Tibial artery (tissue), 4 donors: ENCODE results near the gene GRM8.

ENCODE experiments used
- DNase-seq, 2 donors: peaks; one replicate each; pipeline ENCODE4 v3.0.0-alpha.2; 2019
- H3K27ac ChIP-seq, 2 donors: fragments of 200-600 bp; sonication (generic) in 1 of 2; 1 replicate in 1 of 2; 2 replicates in 1 of 2; pipeline ENCODE4 v1.5.1; 2018 to 2019; ENCODE audit warnings: mild to moderate bottlenecking in 1 of 2
- H3K27me3 ChIP-seq, 2 donors: fragments of 200-600 bp; sonication (generic) in 1 of 2; one replicate each; pipeline versions ENCODE4 v1.5.1 to v1.6.0; 2016 to 2019
- H3K36me3 ChIP-seq, 3 donors: fragments of 200-600 bp; sonication (generic) in 2 of 3; one replicate each; pipeline ENCODE4 v1.5.1; 2016 to 2019; ENCODE audit warnings: mild to moderate bottlenecking in 2 of 3
- H3K4me1 ChIP-seq, 4 donors: fragments of 200-600 bp; sonication (generic) in 2 of 4; 1 replicate in 3 of 4; 2 replicates in 1 of 4; pipeline ENCODE4 v1.5.1; 2016 to 2019
- H3K4me3 ChIP-seq, 2 donors: fragments of 200-600 bp; sonication (generic) in 1 of 2; 1 replicate in 1 of 2; 2 replicates in 1 of 2; pipeline ENCODE4 v1.5.1; 2018 to 2019; ENCODE audit warnings: mild to moderate bottlenecking in 2 of 2
- H3K9me3 ChIP-seq, 3 donors: fragments of 200-600 bp; sonication (generic) in 1 of 3; one replicate each; pipeline ENCODE4 v1.5.1; 2016 to 2019
- intact Hi-C: fragments of 100-400 bp; cut with DNase I; formaldehyde crosslinking; loops from one replicate; pipeline ENCODE4 v1.15.0; 2023; ENCODE audit warnings: low total_unique reads
- TF ChIP-seq, protein P1 (sequence below), 2 experiments: fragments of 200-600 bp in 1 of 2; fragments of 450-650 bp in 1 of 2; IDR thresholded peaks; one replicate each; pipeline ENCODE4 v1.5.1; 2017 to 2019; ENCODE audit warnings: antibody characterized with exemption in 2 of 2, mild to moderate bottlenecking in 1 of 2, moderate library complexity in 1 of 2

The GRM8 gene

DNA sequence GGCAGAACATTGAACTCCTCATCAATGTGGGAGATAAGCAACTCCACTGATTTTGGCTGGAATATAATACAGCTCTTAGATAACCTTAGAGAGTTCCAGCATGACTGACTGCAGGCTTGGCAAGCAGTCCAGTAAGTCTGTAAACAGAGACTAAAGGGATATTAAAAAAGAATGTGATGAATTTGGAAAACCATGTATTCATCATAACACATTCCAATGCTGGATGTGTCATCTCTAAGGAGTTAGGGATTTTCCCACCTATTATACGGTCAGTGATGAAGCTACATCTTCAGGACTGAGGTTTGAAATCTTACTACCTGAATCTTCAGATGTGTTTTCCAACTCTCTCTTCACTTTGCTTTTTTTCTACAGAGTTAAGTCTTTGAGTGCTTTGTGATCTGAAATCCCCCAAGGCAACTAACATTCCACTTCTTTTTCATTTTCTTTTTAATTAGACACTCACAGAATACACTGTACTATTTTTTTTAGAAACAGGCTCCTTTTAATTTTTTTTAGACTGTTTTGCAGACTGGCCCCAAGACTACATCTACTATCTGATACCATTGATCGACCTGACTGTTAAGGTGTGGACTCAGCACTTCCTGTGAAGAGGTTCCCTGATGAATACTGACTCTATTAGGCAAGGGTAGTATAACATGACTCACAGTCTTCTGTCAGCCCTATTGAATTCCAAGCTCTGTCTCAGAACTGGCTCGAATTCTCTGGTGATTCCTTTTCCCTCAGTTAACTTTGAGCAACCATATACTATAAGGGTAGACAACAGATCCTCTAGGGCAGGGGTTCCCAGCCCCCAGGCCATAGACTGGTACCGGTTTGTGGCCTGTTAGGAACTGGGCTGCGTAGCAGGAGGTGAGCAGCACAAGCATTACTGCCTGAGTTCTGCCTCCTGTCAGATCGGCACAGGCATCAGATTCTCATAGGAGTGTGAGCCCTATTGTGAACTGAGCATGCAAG lies 678.2 kb downstream of the GRM8 start:
- Histone ChIP-seq H3K4me1 (no peaks in the 10 kb centered on the region), H3K9me3 (no peaks in the 10 kb centered on the region), H3K27me3 (no peaks in the 10 kb centered on the region), H3K36me3 (no peaks in the 10 kb centered on the region), H3K4me3 (no peak overlapping the region), H3K27ac (no peak overlapping the region)
- DNase-seq = no peak
- TF ChIP-seq, protein P1, sequence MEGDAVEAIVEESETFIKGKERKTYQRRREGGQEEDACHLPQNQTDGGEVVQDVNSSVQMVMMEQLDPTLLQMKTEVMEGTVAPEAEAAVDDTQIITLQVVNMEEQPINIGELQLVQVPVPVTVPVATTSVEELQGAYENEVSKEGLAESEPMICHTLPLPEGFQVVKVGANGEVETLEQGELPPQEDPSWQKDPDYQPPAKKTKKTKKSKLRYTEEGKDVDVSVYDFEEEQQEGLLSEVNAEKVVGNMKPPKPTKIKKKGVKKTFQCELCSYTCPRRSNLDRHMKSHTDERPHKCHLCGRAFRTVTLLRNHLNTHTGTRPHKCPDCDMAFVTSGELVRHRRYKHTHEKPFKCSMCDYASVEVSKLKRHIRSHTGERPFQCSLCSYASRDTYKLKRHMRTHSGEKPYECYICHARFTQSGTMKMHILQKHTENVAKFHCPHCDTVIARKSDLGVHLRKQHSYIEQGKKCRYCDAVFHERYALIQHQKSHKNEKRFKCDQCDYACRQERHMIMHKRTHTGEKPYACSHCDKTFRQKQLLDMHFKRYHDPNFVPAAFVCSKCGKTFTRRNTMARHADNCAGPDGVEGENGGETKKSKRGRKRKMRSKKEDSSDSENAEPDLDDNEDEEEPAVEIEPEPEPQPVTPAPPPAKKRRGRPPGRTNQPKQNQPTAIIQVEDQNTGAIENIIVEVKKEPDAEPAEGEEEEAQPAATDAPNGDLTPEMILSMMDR (IDR thresholded peaks at IDR 0.05) = no peak
- intact Hi-C loops = no loop called here

DNA sequence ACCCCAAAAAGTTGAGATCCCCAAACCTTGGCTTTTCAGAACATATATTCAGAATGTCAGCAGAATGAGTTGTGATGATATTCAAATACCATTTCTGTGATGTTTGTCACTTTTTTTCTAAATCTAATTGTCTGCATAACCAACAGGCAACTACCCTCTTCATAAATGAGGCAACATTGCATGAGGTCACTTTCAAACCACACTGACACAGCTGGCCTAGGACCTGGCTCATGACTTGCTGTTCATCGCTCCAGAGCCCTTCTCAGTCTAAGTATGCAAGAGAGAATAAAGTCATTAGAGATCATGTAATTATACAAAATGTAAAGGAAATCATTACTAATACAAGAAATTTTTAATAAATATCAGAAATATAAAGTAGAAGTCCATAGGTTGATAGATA lies 681.9 kb downstream of the GRM8 start:
- TF ChIP-seq, protein P1 (IDR thresholded peaks at IDR 0.05) = no peak
- Histone ChIP-seq H3K9me3 (no peaks in the 10 kb centered on the region), H3K27ac (no peak overlapping the region), H3K36me3 (no peaks in the 10 kb centered on the region), H3K27me3 (no peaks in the 10 kb centered on the region), H3K4me3 (no peak overlapping the region), H3K4me1 (no peaks in the 10 kb centered on the region)
- intact Hi-C loops = no loop called here
- DNase-seq = no peak

DNA sequence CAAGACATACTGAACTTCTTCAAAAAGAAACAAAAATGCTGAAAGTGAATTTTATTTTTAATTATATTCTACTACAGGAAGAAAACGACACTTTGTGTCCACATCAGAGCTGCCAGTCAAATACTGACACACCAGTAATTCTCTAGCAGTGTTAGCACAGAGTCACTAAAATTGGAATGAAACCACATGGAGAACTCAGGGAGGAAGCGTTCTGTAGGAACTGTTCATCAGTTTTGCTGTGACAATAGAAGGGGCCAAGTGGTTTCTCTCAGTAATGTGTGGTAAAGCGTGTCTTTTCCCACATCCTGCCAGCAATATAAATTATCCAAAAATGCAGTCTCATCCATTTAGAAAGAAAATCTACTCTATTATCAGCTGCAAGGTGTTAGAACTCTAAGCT lies 683.3 kb downstream of the GRM8 start:
- Histone ChIP-seq H3K9me3 (no peaks in the 10 kb centered on the region), H3K36me3 (no peaks in the 10 kb centered on the region), H3K27ac (no peak overlapping the region), H3K4me3 (no peak overlapping the region), H3K27me3 (no peaks in the 10 kb centered on the region), H3K4me1 (no peaks in the 10 kb centered on the region)
- intact Hi-C loops = no loop called here
- no peak for DNase-seq
- TF ChIP-seq, protein P1 (IDR thresholded peaks at IDR 0.05) = no peak

DNA sequence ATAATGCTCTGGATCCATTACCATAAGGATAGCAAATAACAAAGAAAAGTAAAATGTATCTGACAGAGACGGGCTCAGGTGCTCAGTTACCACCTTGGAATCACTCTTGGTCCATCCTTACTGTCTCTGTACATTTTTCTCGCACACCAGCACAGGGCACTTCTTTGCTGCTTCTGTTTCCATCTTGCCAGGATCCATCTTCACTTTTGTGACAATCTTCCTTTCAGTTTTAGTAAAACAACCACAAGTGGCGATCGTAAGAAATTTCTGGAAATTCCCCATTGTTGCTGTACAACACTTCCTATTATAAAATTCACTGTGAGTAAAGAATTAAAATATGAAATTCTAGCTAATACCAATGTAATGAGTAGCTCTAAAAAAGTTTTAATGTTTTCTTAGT lies 695.5 kb downstream of the GRM8 start:
- intact Hi-C loops = no loop called here
- TF ChIP-seq, protein P1 (IDR thresholded peaks at IDR 0.05) = no peak

DNA sequence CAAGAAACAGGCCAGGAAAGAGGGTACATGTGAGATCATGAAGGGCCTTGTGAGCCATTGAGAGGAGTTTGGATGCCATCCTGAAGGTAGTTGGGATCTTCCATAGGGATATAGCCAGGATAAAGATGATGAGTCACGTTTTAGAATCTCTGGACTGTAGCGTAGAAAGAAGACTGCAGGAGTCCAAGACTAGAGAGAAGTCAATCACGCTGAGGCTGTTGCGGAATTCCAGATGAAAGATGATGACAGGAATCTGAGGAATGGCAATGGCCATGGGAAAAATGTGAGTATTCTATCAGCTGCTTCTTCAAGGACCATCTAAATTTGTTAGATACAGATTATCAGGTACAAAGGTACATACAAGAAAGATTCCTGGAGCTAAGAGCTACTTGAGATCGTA lies 711.3 kb downstream of the GRM8 start:
- DNase-seq = no peak

More for the DNA sequence above, 695.5 kb downstream of the GRM8 start:
- H3K4me1 ChIP-seq = no peaks in the 10 kb centered on the region
- H3K27ac ChIP-seq = no peak overlapping the region
- no peaks in the 10 kb centered on the region for H3K36me3 ChIP-seq
- H3K9me3 ChIP-seq = no peaks in the 10 kb centered on the region
- H3K27me3 ChIP-seq = no peaks in the 10 kb centered on the region
- no peak overlapping the region for H3K4me3 ChIP-seq
- DNase-seq = no peak

More for the DNA sequence above, 711.3 kb downstream of the GRM8 start:
- no peaks in the 10 kb centered on the region for H3K4me1 ChIP-seq
- H3K9me3 ChIP-seq = no peaks in the 10 kb centered on the region
- no peaks in the 10 kb centered on the region for H3K36me3 ChIP-seq
- H3K27me3 ChIP-seq = no peaks in the 10 kb centered on the region
- H3K27ac ChIP-seq = no peak overlapping the region
- TF ChIP-seq, protein P1 (IDR thresholded peaks at IDR 0.05) = no peak
- intact Hi-C loops = no loop called here
- H3K4me3 ChIP-seq = no peak overlapping the region
